HG03378 (cell line): Measurements from ENCODE around the gene CHP1.
"Not testable (repeated sequence)": the region's sequence is repeated elsewhere in the genome, so short reads cannot be mapped to it uniquely, and the experiment has no call there.

ENCODE experiments used
- ATAC-seq: cut with Tn5 transposase; IDR thresholded peaks from one replicate; pipeline ENCODE4 v1.9.1; 2021; ENCODE audit warnings: mild to moderate bottlenecking, moderate library complexity; ENCODE audit not compliant: unreplicated experiment

CHP1 gene

GRCh38 chr15:41256103-41256502, 25.0 kb downstream of the CHP1 start:
- ATAC-seq, result no peak

GRCh38 chr15:41256577-41257038, 25.5 kb downstream of the CHP1 start:
- ATAC-seq, result no peak

DNA sequence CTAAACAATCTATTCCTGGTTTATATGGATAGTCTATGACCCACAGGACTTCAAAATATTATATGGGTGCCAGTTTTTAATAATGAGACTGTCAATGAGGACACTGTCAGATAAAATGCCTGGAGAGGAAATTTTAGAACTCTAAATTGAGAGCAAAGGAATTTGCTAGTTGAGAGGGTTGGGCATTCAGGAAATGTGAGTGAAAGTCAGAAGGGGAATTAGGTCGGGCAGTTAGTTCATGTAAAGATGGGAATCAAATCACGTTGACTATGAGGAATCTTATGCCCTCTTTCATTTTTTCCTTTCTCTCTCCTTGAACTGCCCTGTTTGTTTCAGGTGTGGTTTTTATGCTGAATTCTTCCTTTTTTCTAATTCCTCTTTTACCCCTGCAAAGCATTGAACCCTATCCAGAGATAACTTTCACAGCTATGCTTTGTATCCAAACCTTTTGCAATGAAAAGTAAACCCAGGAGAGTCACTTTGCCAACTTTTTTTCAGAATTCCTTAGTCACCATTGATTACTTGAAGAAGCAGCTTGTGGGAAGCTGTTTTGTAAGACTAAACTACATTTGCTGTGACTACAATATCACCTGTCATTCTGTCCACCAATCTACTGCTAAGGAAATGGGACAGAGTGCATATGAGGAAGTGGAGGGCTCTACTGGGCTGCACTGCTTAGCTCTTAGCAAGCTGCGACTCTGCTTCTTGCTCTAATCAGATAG, 27.8 kb downstream of the CHP1 start:
- no peak for ATAC-seq

GRCh38 chr15:41259546-41260189, 28.6 kb downstream of the CHP1 start:
- ATAC-seq, result no peak

DNA sequence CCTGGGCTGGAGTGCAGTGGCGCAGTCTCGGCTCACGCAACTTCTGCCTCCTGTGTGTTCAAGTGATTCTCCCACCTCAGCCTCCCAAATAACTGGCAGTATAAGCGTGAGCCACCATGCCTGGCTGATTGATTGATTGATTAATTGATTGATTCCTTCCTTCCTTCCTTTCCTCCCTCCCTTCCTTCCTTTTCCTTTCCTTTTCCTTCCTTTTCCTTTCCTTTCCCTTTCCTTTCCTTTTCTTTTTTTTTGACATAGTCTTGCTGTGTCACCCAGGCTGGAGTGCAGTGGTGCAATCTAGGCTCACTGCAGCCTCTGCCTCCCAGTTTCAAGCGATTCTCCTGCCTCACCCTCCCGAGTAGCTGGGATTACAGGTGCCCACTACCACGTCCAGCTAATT, 29.9 kb downstream of the CHP1 start:
- ATAC-seq, result not testable (repeated sequence)

DNA sequence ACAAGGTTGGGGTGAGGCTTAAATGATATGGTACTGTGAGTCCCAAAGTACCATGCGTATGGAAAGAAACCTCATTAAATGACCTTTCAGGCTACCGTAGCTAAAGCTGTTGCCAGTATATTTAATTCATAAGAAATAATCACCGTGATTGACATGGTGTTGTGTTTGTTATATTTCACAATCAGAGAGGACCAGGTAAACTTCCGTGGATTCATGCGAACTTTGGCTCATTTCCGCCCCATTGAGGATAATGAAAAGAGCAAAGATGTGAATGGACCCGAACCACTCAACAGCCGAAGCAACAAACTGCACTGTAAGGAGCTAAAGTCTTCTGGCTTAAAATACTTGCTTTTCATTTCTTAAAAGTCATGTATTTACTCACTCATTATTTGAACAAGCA, 31.5 kb downstream of the CHP1 start:
- ATAC-seq, result no peak

DNA sequence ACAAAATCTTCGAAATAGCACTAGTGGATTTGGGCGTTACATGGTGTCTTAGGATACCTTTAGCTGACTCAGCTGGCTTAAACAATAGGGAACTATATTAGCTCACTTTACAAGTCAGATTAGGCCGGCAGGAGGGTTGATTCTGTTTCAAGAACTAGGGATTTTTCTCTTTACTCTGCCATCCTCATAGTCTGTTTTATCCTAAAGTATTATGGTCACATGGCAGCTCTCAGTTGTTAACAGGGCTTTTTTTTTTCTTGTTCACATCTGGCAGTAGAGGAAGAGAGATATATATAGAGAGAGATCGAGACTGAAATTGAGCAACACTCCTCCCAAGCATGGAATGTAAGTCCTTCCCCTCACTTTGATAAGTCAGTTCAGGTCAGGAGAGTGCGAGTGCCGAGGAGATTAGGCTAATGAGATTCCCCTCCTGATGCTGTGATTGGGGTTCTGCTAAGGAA, 32.9 kb downstream of the CHP1 start:
- no peak for ATAC-seq

GRCh38 chr15:41269887-41270286, 38.8 kb downstream of the CHP1 start:
- ATAC-seq, result no peak

GRCh38 chr15:41276831-41277230, 45.8 kb downstream of the CHP1 start:
- ATAC-seq, result no peak

DNA sequence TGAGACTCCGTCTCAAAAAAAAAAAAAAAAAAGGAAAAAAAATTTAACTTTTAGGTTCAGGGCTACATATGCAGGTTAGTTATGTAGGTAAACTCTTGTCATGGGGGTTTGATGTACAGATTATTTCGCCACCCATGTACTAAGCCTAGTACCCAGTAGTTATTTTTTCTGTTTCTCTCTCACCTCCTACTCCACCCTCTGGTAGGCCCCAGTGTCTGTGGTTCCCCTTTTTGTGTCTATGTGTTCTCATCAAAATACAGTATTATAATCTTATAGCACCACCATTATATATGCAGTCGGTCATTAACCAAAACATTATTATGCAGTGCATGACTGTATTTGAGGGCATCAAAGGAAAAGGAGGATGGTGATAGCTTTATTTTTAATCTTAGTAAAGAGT, 47.3 kb downstream of the CHP1 start:
- ATAC-seq, result no peak

DNA sequence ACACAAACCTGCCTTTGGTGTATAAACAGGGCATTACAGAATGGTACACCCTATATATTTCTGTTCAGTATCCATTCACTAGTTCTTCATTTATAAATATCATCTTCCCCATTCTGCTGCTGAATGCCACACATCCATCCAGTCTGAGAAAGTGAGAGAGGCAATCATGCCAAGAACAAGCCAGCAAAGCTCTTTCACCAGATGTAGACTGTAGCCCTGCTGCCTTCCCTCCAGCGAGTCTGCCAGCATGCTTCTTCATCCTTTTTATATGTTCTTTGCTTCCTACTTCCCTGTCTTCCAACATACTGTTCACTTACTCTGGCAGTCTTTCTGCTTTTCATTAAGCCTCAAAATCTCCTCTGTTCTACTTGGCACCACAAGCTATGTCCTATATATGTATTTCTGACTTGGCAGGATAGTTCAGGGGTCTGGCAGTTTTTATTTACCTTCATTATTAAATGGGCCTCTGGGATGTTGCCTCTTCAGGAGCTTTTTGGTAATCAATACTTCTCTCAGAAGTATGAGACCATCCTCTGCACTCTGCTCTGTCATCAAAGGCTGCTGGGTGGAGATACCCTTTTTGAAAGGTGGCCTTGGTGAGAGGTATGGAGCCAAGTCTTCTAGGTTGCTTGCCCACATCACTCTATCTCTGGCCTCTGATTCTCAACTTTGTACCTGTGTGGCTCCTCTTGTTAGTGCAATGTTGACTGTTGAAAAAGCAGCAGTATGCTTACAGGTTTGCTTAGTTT, 48.6 kb downstream of the CHP1 start:
- no peak for ATAC-seq

GRCh38 chr15:41281236-41281635, 50.2 kb downstream of the CHP1 start:
- no peak for ATAC-seq

DNA sequence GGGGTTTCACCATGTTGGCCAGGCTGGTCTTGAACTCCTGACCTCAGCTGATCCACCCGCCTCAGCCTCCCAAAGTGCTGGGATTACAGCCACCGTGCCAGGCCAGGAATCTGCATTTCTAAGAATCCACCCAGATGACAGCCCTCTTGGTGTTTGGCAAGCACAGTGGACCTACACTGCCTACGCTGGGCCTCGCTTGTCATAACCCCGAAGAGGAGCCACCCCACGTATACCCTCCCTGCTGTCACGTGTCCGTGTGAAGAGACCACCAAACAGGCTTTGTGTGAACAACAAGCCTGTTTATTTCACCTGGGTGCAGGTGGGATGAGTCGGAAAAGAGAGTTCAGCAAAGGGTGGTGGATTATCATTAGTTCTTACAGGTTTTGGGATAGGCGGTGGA, 51.4 kb downstream of the CHP1 start:
- not testable (repeated sequence) for ATAC-seq

DNA sequence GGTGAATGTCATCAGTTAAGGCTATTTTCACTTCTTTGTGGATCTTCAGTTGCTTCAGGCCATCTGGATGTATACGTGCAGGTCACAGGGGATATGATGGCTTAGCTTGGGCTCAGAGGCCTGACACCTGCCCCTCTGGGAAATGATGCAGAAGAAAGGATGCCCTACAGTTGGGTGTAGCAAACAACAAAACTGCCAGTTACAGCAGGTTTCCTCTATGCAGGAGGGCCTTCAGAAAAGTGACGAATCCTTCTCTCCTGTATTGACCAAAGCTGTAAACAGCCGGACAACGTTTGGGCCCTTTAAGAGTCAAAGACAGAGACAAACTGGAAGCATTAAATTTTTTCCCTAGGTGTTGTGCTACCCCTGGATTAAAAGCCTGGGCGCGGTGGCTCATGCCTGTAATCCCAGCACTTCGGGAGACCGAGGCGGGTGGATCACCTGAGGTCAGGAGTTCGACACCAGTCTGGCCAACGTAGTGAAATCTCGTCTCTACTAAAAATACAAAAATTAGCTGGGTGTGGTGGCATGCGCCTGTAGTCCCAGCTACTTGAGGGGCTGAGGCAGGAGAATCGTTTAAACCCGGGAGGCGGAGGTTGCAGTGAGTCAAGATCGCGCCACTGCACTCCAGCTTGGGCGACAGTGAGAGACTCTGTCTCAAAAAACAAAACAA, 52.0 kb downstream of the CHP1 start:
- ATAC-seq, result not testable (repeated sequence)

- peak; percentile 94 for ATAC-seq
Observed at GRCh38 chr15:41283653-41284426, 52.8 kb downstream of the CHP1 start.

GRCh38 chr15:41284427-41285177, 53.5 kb downstream of the CHP1 start:
- no peak for ATAC-seq

DNA sequence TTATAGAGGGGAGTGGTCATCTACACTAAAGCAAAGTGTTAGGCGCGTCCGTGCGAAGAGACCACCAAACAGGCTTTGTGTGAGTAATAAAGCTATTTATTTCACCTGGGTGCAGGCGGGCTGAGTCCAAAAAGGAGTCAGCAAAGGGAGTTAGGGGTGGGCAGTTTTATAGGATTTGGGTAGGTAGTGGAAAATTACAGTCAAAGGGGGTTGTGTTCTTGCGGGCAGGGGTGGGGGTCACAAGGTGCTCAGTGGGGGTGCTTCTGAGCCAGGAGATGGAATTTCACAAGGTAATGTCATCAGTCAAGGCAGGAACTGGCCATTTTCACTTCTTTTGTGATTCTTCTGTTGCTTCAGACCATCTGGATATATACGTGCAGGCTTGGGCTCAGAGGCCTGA, 54.2 kb downstream of the CHP1 start:
- no peak for ATAC-seq

- no peak for ATAC-seq
Observed at GRCh38 chr15:41286665-41287333, 55.7 kb downstream of the CHP1 start.

DNA sequence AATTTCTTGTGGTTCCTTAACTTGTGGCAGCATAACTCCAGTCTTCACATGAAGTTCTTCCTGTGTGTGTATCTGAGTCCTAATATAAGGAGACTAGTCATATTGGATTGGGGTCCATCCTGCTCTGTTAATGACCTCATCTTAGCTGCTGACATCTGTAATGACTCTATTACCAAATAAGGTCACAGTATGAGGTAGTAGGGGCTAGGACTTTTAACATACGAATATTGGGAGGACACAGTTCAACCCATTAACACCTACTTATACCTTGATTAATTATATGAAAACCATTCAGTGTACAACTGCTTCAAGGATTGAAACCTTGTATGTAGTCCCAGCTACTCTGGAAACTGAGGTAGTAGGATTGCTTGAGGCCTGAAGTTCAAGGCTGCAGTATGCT, 57.4 kb downstream of the CHP1 start:
- ATAC-seq, result no peak
